Stimulated activated CD8-positive, alpha-beta memory T cell treated with anti-CD3 and anti-CD28 coated beads, Interleukin-15, amount 100 ng/mL, for 48 hours (primary cell): ENCODE measurements around the gene GTF3C2.
"Not testable (repeated sequence)": the region's sequence is repeated elsewhere in the genome, so short reads cannot be mapped to it uniquely, and the experiment has no call there.

Experiments
- DNase-seq, 2 donors: peaks; one replicate each; pipeline ENCODE4 v3.0.0-alpha.2; 2020; ENCODE audit warnings: low read depth in 2 of 2

The GTF3C2 gene

DNA sequence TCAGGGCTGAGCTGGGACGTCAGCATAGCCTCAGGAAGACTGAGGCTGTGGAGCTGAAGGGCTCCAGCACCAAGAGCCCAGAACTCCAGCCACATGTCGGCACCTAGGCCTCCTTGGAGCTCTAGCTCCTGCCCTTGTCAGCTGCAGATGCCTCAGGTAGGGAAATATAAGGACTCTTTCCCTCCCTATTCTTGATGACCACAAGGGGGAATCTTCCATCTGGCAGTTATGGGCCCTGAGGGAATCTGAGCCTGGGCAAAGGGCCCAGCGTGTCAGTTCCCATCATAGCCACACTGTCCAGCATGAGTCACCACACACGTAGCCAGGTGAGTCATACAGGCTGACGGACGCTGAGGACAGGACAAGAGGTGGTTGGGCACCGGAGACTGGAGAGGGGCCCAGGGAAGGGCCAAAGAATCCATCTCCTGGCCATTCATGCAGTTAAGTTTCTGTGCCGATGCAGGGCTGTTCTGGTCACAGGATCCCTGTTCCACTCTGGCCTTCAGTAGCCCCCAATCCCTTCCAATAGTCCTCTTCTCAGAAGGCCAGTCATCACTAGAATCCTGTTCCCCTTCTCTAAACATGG is 35.5 kb downstream of the GTF3C2 start:
- DNase-seq: no peak

DNA sequence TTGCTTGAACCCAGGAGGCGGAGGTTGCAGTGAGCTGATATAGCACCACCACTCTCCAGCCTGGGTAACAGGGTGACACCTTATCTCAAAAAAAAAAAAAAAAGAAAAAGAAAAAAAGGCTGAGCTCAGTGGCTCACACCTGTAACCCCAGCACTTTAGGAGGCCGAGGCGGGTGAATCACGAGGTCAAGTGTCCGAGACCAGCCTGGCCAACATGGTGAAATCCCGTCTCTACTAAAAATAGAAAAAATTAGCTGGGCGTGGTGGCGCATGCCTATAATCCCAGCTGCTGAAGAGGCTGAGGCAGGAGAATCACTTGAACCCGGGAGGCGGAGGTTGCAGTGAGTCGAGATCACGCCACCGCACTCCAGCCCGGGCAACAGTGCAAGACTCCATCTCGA is 36.7 kb downstream of the GTF3C2 start:
- DNase-seq: not testable (repeated sequence)

DNA sequence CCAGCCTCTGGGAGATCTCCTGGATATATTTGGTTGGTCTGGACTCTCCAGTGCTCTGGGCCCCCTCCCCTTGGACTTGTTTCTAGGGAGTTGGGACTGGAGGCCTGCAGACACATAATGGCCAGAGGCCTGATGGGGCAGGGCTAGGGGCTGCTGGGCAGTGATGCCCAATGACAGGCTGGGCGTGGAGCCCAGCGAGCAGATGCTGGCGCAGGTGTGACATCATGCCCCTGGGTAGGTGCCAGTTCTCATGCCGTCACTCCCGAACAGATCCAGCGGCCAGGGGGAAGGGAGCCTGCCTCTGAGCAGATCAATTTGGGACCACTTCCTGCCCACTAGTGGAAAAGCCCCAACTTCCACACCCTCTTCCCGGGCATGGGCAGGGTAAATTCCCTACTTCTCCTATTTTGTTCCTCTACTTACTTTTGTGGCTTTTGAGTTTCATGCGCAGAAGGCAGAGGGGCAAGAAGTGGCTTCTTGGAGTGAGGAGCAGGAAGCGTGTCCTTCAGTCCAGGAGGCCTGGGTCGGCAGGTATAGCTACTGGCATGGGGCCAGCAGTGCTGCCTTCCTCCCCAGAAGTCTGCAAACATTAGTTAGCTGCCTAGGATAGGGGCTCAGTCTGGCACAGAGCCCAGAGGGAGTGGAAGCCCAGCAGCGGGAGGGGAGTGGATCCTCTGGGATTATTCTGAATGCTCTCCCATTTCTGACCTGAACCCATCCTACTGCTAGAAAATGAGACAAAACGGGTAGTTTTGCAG is 39.7 kb downstream of the GTF3C2 start:
- no peak for DNase-seq

DNA sequence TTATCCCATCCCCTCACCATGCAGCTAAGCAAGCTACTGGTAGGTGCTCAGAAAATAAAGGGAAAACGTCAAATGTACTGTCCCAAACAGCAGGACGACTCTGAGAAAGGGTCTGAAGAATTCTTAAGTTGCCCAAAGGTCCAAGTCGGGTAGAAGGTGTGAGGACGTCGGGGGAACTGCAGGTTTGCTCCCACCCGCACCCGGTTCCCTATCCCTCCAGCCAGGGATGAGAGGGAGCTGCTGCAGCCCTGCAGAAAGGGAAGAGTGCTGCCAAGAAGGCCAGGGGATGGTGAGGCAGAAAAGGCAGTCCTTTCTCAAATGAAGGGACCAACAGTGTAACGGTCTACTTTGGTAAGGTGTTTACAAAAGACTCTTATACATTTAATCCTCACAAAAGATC is 41.4 kb downstream of the GTF3C2 start:
- no peak for DNase-seq

DNA sequence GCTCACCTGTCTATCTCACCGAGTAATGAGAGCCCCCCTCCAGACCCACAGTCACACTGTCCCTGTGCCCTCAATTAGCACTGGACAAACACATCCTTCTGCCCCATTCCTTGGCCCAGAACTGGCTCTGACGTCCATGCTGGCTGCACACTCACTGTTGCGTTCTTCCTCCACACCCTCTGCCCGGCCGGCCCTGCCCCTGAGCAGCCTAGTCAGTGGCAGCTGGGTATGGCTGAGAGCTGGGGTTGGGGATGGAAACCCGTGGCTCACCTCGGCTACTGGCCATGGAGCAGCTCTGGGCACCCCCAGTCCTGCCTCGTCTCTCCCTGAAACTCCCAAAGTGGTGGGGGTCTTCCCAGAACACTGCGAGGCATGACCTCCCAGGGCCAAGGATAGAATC is 41.9 kb downstream of the GTF3C2 start:
- no peak for DNase-seq

GRCh38 chr2:27313882-27314645 is 42.5 kb downstream of the GTF3C2 start:
- DNase-seq: no peak

- DNase-seq: no peak
These were observed 44.4 kb downstream of the GTF3C2 start for GRCh38 chr2:27312152-27312551.

- DNase-seq: no peak
These were observed 46.9 kb downstream of the GTF3C2 start for GRCh38 chr2:27309651-27310050.

GRCh38 chr2:27308359-27308881 is 48.1 kb downstream of the GTF3C2 start, which contains the start of gene UCN:
TSS of gene UCN (minus strand) at chr2:27308445. CDS start at chr2:27307895, 550 bp downstream.
- DNase-seq: no peak

DNA sequence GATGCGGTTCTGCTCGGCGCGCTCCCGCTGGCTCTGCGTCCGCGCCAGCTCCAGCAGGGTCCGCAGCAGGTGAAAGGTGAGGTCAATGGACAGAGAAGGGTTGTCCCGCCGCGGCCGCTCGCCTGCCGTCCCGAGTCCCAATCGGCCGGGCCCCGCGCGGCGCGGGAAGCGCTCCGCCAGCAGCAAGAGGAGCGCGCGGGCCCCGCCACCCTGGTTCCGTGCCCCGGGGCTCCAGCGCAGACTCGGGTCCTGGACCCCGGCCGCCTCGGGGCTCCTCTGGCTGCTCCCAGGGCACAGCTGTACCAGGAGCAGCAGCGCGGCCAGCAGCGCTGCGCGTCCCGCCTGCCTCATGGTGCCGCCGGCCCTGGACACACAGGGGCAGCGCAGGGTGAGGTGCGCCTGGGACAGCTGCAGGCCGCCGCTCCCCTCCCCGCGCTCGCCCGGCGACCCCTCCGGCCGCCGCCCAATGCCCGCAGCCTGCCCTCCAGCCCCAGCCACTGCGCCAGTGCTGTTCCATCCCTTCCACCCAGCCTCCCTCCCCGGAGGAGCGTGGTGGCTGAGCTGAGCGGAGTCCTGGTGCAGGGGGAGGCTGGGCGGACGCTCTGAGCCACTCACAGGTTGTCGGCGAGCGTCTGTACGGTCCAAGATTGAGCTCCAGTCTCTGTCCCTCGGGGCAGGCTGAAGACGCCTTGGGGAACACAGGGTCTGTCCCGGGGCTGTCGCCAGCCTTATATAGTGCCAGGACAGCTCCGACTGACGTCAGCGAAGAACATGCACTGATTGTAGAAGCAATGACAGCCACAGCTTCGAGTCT is 48.8 kb downstream of the GTF3C2 start:
- DNase-seq: no peak

GRCh38 chr2:27307287-27307544 is 49.3 kb downstream of the GTF3C2 start:
- DNase-seq: no peak

DNA sequence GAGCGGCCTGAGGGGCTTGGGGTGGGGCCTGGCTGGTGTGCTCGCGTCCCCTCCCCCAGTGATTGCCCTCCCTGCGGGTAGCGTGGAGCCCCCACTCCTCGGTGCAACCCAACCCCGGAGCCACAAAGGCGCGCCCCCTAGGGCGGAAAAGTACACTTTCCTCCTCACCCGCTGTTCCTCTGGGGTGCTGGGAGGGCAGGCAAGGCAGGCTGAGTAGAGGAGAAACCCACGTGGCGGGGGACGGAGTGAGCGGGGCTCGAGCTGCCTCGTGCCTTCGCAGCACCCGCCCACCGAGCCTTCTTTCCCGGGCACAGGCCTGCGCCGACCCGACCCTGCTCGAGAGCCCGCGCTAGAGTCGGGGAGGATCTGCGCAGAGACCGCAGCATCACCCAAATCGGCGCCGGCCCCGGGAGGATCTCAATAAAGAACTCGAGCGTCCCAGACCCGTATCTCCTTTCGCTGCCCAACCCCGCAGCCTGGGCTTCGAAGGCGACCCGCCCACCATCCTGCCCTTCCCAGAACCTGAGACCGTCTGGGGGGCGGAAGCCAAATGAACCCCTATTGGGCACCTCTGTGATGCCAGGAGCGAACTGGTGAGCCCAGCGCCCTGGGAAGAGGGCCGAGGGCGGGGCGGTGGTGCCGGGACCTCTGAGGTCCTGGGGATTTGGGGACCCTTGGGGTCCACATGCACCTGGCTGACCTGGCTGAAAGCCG is 49.8 kb downstream of the GTF3C2 start:
- DNase-seq: no peak

DNA sequence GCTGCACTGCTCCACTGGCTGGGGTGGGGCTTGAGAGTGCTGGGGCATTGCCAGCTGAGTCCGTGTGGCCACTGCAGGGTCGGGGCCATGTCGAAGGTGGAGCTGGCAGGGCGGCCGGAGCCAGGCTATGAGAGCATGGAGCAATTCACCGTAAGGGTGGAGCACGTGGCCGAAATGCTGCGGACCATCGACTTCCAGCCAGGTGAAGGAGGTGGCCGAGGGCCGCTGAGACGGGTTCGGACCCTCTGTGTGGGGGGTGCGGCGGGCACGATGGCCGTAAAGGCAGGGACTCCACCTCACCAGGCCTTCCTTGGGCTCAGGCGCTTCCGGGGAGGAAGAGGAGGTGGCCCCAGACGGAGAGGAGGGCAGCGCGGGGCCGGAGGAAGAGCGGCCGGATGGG is 50.4 kb downstream of the GTF3C2 start:
- no peak for DNase-seq

DNA sequence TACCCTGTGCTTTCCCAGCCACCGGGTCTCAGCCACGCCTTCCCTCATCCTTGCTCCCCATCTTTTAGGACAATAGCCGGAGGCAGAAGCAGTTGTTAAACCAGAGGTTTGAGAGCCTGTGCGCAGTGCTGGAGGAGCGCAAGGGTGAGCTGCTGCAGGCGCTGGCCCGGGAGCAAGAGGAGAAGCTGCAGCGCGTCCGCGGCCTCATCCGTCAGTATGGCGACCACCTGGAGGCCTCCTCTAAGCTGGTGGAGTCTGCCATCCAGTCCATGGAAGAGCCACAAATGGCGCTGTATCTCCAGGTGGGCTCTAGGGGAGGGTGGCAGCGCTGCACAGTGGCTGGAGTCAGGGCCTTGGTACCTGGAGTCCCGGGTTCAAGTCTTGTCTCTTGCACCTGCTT is 51.0 kb downstream of the GTF3C2 start:
- no peak for DNase-seq

DNA sequence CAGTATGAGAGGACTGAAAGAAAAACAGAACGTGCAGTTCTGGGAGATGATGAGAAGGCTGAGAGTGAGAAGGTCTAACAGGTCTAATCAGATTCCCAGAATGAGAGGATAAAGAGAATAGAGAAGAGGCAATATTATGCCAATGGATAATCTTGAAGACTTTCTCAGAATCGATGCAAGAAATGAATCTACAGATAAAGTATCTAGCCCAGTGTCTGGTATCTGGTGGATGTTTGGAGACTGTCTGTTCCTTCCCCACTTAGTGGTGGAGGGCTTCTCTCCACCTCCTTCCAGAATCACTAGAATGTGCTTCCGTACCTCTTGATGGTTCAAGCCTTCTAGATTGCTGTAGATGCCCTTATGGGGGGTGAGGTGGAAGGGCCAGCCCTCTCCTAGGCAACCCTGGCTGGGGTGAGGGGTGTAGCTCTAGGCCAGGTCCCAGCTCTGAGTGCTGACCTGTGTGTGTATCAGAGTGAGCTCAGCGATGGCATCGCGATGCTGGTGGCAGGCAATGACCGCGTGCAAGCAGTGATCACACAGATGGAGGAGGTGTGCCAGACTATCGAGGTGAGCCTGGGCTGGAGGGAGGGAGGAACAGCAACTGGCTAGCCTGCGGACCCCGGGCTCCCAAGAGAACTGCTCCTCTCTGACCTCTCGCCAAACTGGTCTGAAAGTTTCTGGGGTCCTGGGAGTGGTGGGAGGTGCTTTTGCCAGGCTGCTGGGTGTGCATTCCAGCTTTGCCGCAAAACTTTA is 51.9 kb downstream of the GTF3C2 start:
- DNase-seq: no peak

DNA sequence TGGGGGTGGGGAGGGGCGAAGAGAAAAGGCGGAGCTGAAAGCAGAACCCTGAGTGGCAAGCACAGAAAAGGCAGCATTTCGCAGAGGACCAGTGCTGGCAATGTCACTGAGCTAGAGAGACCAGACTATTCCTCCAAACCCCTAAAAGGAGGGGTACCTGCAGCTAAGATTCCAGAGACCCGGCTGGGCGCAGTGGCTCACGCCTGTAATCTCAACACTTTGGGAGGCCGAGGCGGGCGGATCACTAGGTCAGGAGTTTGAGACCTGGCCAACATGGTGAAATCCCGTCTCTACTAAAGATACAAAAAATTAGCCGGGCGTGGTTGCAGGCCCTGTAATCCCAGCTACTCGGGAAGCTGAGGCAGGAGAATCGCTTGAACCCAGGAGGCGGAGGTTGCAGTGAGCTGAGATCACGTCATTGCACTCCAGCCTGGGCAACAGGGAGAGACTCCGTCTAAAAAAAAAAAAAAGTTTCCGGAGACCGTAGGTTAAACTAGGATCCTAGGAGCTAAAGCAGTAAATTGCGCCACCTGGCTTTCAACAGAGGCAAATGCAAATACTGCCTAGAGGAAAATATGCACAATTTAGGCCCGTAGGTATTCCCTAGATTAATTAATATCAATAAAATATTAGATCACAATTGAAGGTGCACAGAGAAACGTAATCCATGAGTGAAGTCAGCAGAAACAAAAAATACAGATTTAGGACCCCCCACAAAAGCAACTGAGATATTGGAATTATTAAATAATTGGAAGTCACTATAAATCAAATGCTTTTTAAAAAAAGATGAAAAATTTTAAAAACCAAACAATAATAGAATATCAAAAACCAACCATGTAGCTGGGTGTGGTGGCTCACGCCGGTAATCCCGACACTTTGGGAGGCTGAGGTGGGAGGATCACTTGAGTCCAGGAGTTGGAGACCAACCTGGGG is 53.2 kb downstream of the GTF3C2 start:
- no peak for DNase-seq

DNA sequence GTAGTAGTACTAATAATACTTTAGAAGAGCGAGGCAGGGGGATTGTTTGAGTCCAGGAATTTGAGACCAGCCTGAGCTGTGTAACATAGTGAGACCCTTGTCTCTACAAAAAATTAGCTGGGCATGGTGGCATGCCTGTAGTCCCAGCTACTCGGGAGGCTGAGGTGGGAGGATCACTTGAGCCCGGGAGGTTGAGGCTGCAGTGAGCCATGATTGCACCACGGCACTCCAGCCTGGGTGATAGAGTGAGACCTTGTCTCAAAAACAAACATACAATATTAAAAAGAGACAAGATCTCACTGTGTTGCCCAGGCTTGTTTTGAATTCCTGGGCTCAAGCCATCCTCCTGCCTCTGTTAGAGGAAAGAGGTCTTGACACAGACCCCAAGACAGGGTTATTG is 56.0 kb downstream of the GTF3C2 start:
- DNase-seq: not testable (repeated sequence)

DNA sequence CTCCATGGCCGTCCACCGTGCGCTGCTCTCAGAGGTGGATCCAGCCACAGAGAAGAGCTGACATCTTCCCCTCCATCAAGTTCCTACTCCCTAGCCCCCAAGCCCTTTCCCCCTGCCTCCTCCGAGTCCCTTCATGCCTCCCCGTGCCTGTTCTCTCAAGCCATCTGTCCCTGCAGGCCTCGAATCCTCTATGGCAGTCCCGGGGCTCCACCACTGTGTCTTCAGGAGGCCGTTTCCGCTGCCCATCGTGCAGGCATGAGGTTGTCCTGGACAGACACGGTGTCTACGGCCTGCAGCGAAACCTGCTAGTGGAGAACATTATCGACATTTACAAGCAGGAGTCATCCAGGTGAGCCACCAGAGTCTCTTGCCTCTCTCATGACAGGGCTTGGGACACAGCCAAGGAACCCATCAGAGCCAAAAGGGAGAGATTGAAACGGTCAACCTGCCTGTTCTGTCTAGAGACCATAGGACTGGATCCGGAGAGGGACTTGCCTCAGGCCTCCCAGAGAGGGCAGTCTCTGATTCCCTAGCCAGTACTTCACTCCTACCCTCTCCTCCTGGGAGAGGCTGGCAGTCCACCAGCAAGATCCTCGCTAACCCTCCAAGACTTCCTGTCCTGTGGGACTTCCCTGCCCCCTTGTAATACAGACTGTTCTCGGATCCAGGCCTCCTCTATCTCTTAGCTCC is 58.0 kb downstream of the GTF3C2 start:
- no peak for DNase-seq

DNA sequence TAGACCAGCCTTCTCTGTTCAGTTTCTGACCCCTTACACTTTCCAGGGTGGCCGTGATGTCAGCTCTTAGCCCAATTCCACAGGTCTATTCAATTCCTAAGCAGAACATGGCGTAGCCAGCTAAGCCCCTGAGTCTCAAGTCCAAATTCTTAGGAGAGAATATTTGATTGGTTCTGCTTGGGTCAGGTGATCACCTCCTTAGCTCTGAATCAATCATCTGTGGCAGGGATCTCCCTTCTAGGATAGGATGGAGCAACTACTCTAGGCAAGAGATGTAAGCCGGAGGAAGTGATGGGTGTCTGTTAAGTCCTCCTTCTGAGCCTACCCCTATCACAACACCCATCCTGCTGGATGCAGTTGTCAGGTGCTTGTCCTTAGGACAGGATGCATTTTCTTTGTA is 59.4 kb downstream of the GTF3C2 start:
- no peak for DNase-seq
